Measurements from ENCODE around the gene OPTC.

The OPTC gene

DNA sequence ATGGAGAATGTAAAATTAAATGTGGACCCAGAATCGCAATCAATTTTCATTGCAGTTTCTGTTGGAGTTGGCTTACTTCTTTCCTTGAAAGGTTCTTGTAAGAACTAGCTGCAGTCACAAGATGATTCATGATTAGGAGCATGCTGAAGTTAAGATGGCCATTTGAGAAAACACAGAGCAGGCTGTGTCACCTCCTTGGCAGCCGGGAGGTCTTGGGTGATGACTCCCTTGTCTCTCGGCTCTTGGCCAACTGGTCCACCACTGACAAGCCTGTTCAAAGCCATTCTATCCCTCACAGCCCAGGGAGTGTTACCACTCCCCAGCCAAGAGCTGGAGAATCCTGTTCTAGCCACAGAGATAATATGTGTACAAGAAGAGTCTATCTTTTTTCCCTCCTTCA is 40.6 kb downstream of the OPTC start:
- H2BK120ac ChIP-seq (ENCODE audit: low read depth, low read length) = no peak overlapping the region
- no peak overlapping the region for H3K9ac ChIP-seq (ENCODE audit: low read length)
- H3K79me2 ChIP-seq (ENCODE audit: control insufficient read depth, insufficient read depth, low read length) = no peaks in the 10 kb centered on the region
- H3K4me3 ChIP-seq (ENCODE audit: low read length) = no peak overlapping the region
- no peak overlapping the region for H3K18ac ChIP-seq (ENCODE audit: low read length)
- H3K27ac ChIP-seq (ENCODE audit: low read depth, low read length) = no peak overlapping the region
- H2BK5ac ChIP-seq (ENCODE audit: low read length) = no peak overlapping the region
- no peak overlapping the region for H3K56ac ChIP-seq (ENCODE audit: low read length)
- no peak overlapping the region for H2BK15ac ChIP-seq (replicated peaks; ENCODE audit: low read depth)
- H3K4me1 ChIP-seq (ENCODE audit: control insufficient read depth, low read depth, low read length) = no peaks in the 10 kb centered on the region
- H3K23ac ChIP-seq (ENCODE audit: low read length) = no peak overlapping the region
- no peaks in the 10 kb centered on the region for H3K36me3 ChIP-seq (ENCODE audit: control insufficient read depth, insufficient read depth, low read length)
- no peak for DNase-seq
- H2AK5ac ChIP-seq (ENCODE audit: low read length) = no peak overlapping the region
- H3K4ac ChIP-seq (ENCODE audit: low read depth, low read length) = no peak overlapping the region
- no peaks in the 10 kb centered on the region for H3K27me3 ChIP-seq (ENCODE audit: insufficient read depth, low read length, poor library complexity)
- H4K8ac ChIP-seq (ENCODE audit: low read depth, low read length) = no peak overlapping the region
- no peak overlapping the region for H3K4me2 ChIP-seq (ENCODE audit: low read length)
- H4K5ac ChIP-seq (ENCODE audit: low read length) = no peak overlapping the region
- WGBS (ENCODE audit: extremely low coverage, insufficient coverage, low lambda C conversion rate) = no CpG with 5 or more reads among the region's 3 CpGs
- no peaks in the 10 kb centered on the region for H3K79me1 ChIP-seq (ENCODE audit: low read length)

DNA sequence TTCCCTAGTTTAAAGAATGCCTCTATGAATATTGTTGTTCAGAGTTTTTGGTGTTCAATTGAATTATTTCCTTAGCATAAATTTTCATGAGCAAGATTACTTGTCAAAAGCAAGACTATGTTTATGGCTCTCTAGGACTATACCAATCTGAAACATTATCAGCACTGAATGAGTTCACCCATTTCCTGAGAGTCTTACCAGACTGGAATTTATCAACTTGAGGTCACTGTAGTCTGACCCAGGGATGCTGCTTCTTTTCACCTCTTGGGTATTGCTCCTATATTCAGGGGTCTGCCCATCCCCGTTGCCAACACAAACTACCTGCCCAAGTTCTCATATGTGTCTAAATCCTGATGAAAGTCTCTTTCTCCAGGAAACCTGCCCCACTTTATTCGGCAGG is 42.6 kb downstream of the OPTC start:
- DNase-seq = no peak
- Histone ChIP-seq H2BK15ac (replicated peaks; ENCODE audit: low read depth) (no peak overlapping the region), H2BK120ac (ENCODE audit: low read depth, low read length) (no peak overlapping the region), H3K79me1 (ENCODE audit: low read length) (no peaks in the 10 kb centered on the region), H3K79me2 (ENCODE audit: control insufficient read depth, insufficient read depth, low read length) (no peaks in the 10 kb centered on the region), H3K4ac (ENCODE audit: low read depth, low read length) (no peak overlapping the region), H3K27ac (ENCODE audit: low read depth, low read length) (no peak overlapping the region), H3K27me3 (ENCODE audit: insufficient read depth, low read length, poor library complexity) (no peaks in the 10 kb centered on the region), H3K23ac (ENCODE audit: low read length) (no peak overlapping the region), H4K8ac (ENCODE audit: low read depth, low read length) (no peak overlapping the region), H3K36me3 (ENCODE audit: control insufficient read depth, insufficient read depth, low read length) (no peaks in the 10 kb centered on the region), H3K56ac (ENCODE audit: low read length) (no peak overlapping the region), H2AK5ac (ENCODE audit: low read length) (no peak overlapping the region), H3K9ac (ENCODE audit: low read length) (no peak overlapping the region), H3K4me2 (ENCODE audit: low read length) (no peak overlapping the region), H4K5ac (ENCODE audit: low read length) (no peak overlapping the region), H3K18ac (ENCODE audit: low read length) (no peak overlapping the region), H3K4me3 (ENCODE audit: low read length) (no peak overlapping the region), H2BK5ac (ENCODE audit: low read length) (no peak overlapping the region), H3K4me1 (ENCODE audit: control insufficient read depth, low read depth, low read length) (no peaks in the 10 kb centered on the region)
- WGBS (ENCODE audit: extremely low coverage, insufficient coverage, low lambda C conversion rate) = no CpG with 5 or more reads among the region's 2 CpGs

DNA sequence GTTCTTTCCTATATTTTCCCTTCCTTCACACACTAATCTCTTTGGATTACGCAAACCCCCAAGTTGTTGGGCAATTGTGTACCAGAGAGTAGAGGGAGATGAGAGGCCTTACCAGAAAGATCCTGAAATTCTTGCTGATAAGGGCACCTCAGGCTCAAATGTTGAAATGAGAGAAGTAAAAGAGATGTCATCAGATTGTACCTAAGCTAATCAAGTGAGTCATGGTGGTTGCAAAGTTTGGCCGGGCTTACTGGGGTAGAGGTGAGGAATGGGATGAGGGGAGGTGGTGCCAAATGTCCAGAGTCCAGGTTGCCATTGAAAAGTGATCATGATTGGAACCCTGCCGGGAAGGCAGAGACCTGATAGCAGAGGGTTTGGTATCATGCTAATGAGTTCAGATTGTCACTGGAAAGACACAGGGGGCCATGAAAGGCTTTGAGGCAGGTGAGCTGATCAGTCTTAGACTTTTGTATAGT is 43.1 kb downstream of the OPTC start:
- H3K9ac ChIP-seq (ENCODE audit: low read length) = no peak overlapping the region
- no peak overlapping the region for H3K56ac ChIP-seq (ENCODE audit: low read length)
- H4K8ac ChIP-seq (ENCODE audit: low read depth, low read length) = no peak overlapping the region
- H2AK5ac ChIP-seq (ENCODE audit: low read length) = no peak overlapping the region
- H3K23ac ChIP-seq (ENCODE audit: low read length) = no peak overlapping the region
- no peak overlapping the region for H3K18ac ChIP-seq (ENCODE audit: low read length)
- no CpG with 5 or more reads among the region's 3 CpGs for WGBS (ENCODE audit: extremely low coverage, insufficient coverage, low lambda C conversion rate)
- H3K36me3 ChIP-seq (ENCODE audit: control insufficient read depth, insufficient read depth, low read length) = no peaks in the 10 kb centered on the region
- no peaks in the 10 kb centered on the region for H3K79me2 ChIP-seq (ENCODE audit: control insufficient read depth, insufficient read depth, low read length)
- H3K4me2 ChIP-seq (ENCODE audit: low read length) = no peak overlapping the region
- no peaks in the 10 kb centered on the region for H3K79me1 ChIP-seq (ENCODE audit: low read length)
- H3K4me3 ChIP-seq (ENCODE audit: low read length) = no peak overlapping the region
- H2BK5ac ChIP-seq (ENCODE audit: low read length) = no peak overlapping the region
- no peak overlapping the region for H2BK15ac ChIP-seq (replicated peaks; ENCODE audit: low read depth)
- H4K5ac ChIP-seq (ENCODE audit: low read length) = no peak overlapping the region
- H2BK120ac ChIP-seq (ENCODE audit: low read depth, low read length) = no peak overlapping the region
- H3K4me1 ChIP-seq (ENCODE audit: control insufficient read depth, low read depth, low read length) = no peaks in the 10 kb centered on the region
- no peaks in the 10 kb centered on the region for H3K27me3 ChIP-seq (ENCODE audit: insufficient read depth, low read length, poor library complexity)
- H3K4ac ChIP-seq (ENCODE audit: low read depth, low read length) = no peak overlapping the region
- H3K27ac ChIP-seq (ENCODE audit: low read depth, low read length) = no peak overlapping the region
- no peak for DNase-seq

DNA sequence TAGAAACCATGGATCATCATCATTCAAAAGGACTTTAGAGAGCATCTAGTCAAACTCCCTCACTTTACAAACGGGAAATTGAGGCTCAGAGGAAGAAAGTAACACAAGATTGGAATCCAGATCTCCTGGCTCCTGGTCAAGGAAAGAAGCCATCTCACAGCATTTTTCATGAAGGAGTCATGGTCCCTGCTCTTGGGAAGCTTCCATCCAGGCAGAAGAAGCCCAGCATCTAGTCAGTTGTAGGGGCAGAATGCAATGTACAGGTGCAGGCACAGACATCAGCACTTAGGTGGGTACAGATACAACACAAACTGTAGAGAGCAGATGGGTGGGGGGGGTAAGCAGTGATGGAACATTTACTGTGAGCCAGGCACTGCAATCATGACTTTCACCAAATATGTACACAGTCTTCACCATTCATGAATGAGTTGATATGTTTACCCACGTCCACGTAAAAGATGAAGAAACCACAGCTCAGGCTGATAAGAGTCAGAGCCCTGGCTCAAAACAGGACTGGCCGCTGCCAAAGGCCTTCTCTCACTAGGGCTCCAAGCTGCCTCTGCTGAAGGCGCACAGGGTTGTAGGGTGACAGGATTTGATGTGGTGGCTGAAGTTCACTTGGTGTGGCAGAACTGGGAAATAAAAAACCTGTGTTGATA is 44.0 kb downstream of the OPTC start:
- H2BK15ac ChIP-seq (replicated peaks; ENCODE audit: low read depth) = no peak overlapping the region
- H3K4me2 ChIP-seq (ENCODE audit: low read length) = no peak overlapping the region
- no peak overlapping the region for H3K18ac ChIP-seq (ENCODE audit: low read length)
- no peak overlapping the region for H2BK120ac ChIP-seq (ENCODE audit: low read depth, low read length)
- no peak overlapping the region for H3K27ac ChIP-seq (ENCODE audit: low read depth, low read length)
- no peaks in the 10 kb centered on the region for H3K79me1 ChIP-seq (ENCODE audit: low read length)
- no peak overlapping the region for H2AK5ac ChIP-seq (ENCODE audit: low read length)
- no peaks in the 10 kb centered on the region for H3K36me3 ChIP-seq (ENCODE audit: control insufficient read depth, insufficient read depth, low read length)
- no peak overlapping the region for H3K9ac ChIP-seq (ENCODE audit: low read length)
- H3K4me1 ChIP-seq (ENCODE audit: control insufficient read depth, low read depth, low read length) = no peaks in the 10 kb centered on the region
- H3K27me3 ChIP-seq (ENCODE audit: insufficient read depth, low read length, poor library complexity) = no peaks in the 10 kb centered on the region
- H3K4ac ChIP-seq (ENCODE audit: low read depth, low read length) = no peak overlapping the region
- DNase-seq = no peak
- H3K4me3 ChIP-seq (ENCODE audit: low read length) = no peak overlapping the region
- H3K23ac ChIP-seq (ENCODE audit: low read length) = no peak overlapping the region
- H2BK5ac ChIP-seq (ENCODE audit: low read length) = no peak overlapping the region
- no peak overlapping the region for H4K5ac ChIP-seq (ENCODE audit: low read length)
- H3K79me2 ChIP-seq (ENCODE audit: control insufficient read depth, insufficient read depth, low read length) = no peaks in the 10 kb centered on the region
- no CpG with 5 or more reads among the region's 5 CpGs for WGBS (ENCODE audit: extremely low coverage, insufficient coverage, low lambda C conversion rate)
- no peak overlapping the region for H3K56ac ChIP-seq (ENCODE audit: low read length)
- H4K8ac ChIP-seq (ENCODE audit: low read depth, low read length) = no peak overlapping the region

DNA sequence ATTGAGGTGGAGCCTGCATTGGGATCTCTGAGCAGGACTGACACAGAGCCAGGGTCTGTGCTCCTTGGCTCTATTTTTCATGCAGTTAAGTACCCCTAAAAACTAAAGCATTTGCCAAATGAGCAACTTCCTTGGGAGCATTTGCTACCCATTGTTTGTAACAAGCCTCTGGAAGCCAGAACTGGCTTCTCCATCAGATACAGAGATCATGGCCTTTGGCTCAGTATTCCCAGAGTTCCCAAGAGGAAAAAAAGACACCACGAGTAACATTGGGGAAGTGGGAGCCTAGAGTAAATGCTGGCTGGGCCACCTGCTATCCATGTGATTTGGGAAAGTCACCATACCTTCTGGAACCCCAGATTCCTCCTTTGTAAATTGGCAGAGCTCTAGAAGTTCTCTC is 44.8 kb downstream of the OPTC start:
- Histone ChIP-seq H3K27me3 (ENCODE audit: insufficient read depth, low read length, poor library complexity) (no peaks in the 10 kb centered on the region), H2AK5ac (ENCODE audit: low read length) (no peak overlapping the region), H4K8ac (ENCODE audit: low read depth, low read length) (no peak overlapping the region), H3K36me3 (ENCODE audit: control insufficient read depth, insufficient read depth, low read length) (no peaks in the 10 kb centered on the region), H3K18ac (ENCODE audit: low read length) (no peak overlapping the region), H3K56ac (ENCODE audit: low read length) (no peak overlapping the region), H4K5ac (ENCODE audit: low read length) (no peak overlapping the region), H3K9ac (ENCODE audit: low read length) (no peak overlapping the region), H2BK5ac (ENCODE audit: low read length) (no peak overlapping the region), H2BK120ac (ENCODE audit: low read depth, low read length) (no peak overlapping the region), H3K4ac (ENCODE audit: low read depth, low read length) (no peak overlapping the region), H3K4me2 (ENCODE audit: low read length) (no peak overlapping the region), H3K79me1 (ENCODE audit: low read length) (no peaks in the 10 kb centered on the region), H3K23ac (ENCODE audit: low read length) (no peak overlapping the region), H3K4me3 (ENCODE audit: low read length) (no peak overlapping the region), H2BK15ac (replicated peaks; ENCODE audit: low read depth) (no peak overlapping the region), H3K27ac (ENCODE audit: low read depth, low read length) (no peak overlapping the region), H3K79me2 (ENCODE audit: control insufficient read depth, insufficient read depth, low read length) (no peaks in the 10 kb centered on the region), H3K4me1 (ENCODE audit: control insufficient read depth, low read depth, low read length) (no peaks in the 10 kb centered on the region)
- DNase-seq = no peak
- WGBS (ENCODE audit: extremely low coverage, insufficient coverage, low lambda C conversion rate) = no CpG with 5 or more reads among the region's 1 CpG
